SU-DHL-6 (cell line): ENCODE measurements around the gene NTM.

Experiments used
- H2AFZ ChIP-seq: fragments of 200-600 bp; sonication (generic); 2 replicates; pipeline ENCODE4 v1.6.1; 2014; ENCODE audit warnings: low read depth, mild to moderate bottlenecking, moderate library complexity, mixed read lengths, antibody characterized with exemption, low read length; ENCODE audit not compliant: severe bottlenecking
- H3F3A ChIP-seq: fragments of 200-600 bp; shearing (Covaris generic); 2 replicates; pipeline ENCODE4 v1.6.0; 2016; ENCODE audit warnings: antibody characterized with exemption, mild to moderate bottlenecking; ENCODE audit not compliant: insufficient read depth
- H3K27ac ChIP-seq: fragments of 200-600 bp; sonication (generic); 2 replicates; pipeline ENCODE4 v1.5.1; 2016; ENCODE audit warnings: low read depth, mild to moderate bottlenecking, low read length, moderate library complexity, mixed read lengths
- H3K27me3 ChIP-seq: fragments of 200-600 bp; sonication (generic), shearing (Covaris generic); 2 replicates; pipeline ENCODE4 v1.6.0; 2014; ENCODE audit warnings: mild to moderate bottlenecking, low read length
- H3K36me3 ChIP-seq: fragments of 200-600 bp; sonication (generic); 2 replicates; pipeline ENCODE4 v1.6.1; 2014; ENCODE audit warnings: mild to moderate bottlenecking, low read length, mixed read lengths
- H3K4me2 ChIP-seq: fragments of 300-600, 200-600 bp; shearing (Covaris generic), sonication (generic); 2 replicates; pipeline ENCODE4 v1.6.0; 2014; ENCODE audit warnings: low read length, low read depth, mild to moderate bottlenecking; ENCODE audit not compliant: poor library complexity, severe bottlenecking
- H3K4me3 ChIP-seq: fragments of 200-600 bp; sonication (generic); 2 replicates; pipeline ENCODE4 v1.5.1; 2014; ENCODE audit warnings: antibody characterized with exemption, low read length, mild to moderate bottlenecking, mixed read lengths; ENCODE audit not compliant: insufficient read depth, poor library complexity, severe bottlenecking
- H3K79me2 ChIP-seq: fragments of 200-600 bp; sonication (generic); 2 replicates; pipeline ENCODE4 v1.6.1; 2014; ENCODE audit warnings: mild to moderate bottlenecking, low read length, moderate library complexity; ENCODE audit not compliant: insufficient read depth
- H3K9ac ChIP-seq: fragments of 200-600 bp; sonication (generic); 2 replicates; pipeline ENCODE4 v1.7.0; 2014; ENCODE audit warnings: mild to moderate bottlenecking, low read length
- H3K9me2 ChIP-seq: fragments of 200-600 bp; sonication (generic); replicated peaks from 2 replicates; pipeline ENCODE4 v1.6.1; 2014; ENCODE audit warnings: low read length; ENCODE audit not compliant: insufficient read depth
- H3K9me3 ChIP-seq: fragments of 200-600 bp; sonication (generic); 2 replicates; pipeline ENCODE4 v1.6.1; 2014; ENCODE audit warnings: low read length, mixed read lengths; ENCODE audit not compliant: insufficient read depth
- H4K20me1 ChIP-seq: fragments of 200-600 bp; sonication (generic); 2 replicates; pipeline ENCODE4 v1.6.1; 2014; ENCODE audit warnings: low read depth, mild to moderate bottlenecking, antibody characterized with exemption, low read length, moderate library complexity, mixed read lengths
- EZH2phosphoT487 ChIP-seq: fragments of 200-600 bp; sonication (generic), shearing (Covaris generic); conservative IDR thresholded peaks from 2 replicates; pipeline ENCODE4 v1.6.1; 2018; ENCODE audit warnings: mild to moderate bottlenecking, antibody characterized with exemption, low read length, moderate library complexity, mixed read lengths
- TF ChIP-seq, protein P1 (sequence below): fragments of 200-600 bp; sonication (generic); IDR thresholded peaks from one replicate; pipeline ENCODE4 v1.5.1; 2017; ENCODE audit warnings: antibody characterized with exemption, mild to moderate bottlenecking, low read length, moderate library complexity; ENCODE audit not compliant: insufficient read depth, poor library complexity, severe bottlenecking

NTM gene

GRCh38 chr11:132288036-132288435 lies 917.6 kb downstream of the NTM start:
- H3K4me3 ChIP-seq, result no peak overlapping the region
- no peaks in the 10 kb centered on the region for H3K36me3 ChIP-seq
- no peaks in the 10 kb centered on the region for H3K27me3 ChIP-seq
- H3K79me2 ChIP-seq, result no peaks in the 10 kb centered on the region
- H3F3A ChIP-seq, result no peaks in the 10 kb centered on the region
- no peaks in the 10 kb centered on the region for H3K9me3 ChIP-seq
- H3K9me2 ChIP-seq, result no peaks in the 10 kb centered on the region
- no peak overlapping the region for H3K27ac ChIP-seq
- H2AFZ ChIP-seq, result no peak overlapping the region
- TF ChIP-seq, protein P1, sequence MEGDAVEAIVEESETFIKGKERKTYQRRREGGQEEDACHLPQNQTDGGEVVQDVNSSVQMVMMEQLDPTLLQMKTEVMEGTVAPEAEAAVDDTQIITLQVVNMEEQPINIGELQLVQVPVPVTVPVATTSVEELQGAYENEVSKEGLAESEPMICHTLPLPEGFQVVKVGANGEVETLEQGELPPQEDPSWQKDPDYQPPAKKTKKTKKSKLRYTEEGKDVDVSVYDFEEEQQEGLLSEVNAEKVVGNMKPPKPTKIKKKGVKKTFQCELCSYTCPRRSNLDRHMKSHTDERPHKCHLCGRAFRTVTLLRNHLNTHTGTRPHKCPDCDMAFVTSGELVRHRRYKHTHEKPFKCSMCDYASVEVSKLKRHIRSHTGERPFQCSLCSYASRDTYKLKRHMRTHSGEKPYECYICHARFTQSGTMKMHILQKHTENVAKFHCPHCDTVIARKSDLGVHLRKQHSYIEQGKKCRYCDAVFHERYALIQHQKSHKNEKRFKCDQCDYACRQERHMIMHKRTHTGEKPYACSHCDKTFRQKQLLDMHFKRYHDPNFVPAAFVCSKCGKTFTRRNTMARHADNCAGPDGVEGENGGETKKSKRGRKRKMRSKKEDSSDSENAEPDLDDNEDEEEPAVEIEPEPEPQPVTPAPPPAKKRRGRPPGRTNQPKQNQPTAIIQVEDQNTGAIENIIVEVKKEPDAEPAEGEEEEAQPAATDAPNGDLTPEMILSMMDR, result no peak
- no peak for TF ChIP-seq EZH2phosphoT487
- no peaks in the 10 kb centered on the region for H4K20me1 ChIP-seq
- H3K9ac ChIP-seq, result no peak overlapping the region
- H3K4me2 ChIP-seq, result no peak overlapping the region

- Histone ChIP-seq H3K27me3 (no peaks in the 10 kb centered on the region), H3F3A (no peaks in the 10 kb centered on the region), H3K27ac (no peak overlapping the region), H3K9me3 (no peaks in the 10 kb centered on the region), H3K4me2 (no peak overlapping the region), H3K36me3 (no peaks in the 10 kb centered on the region), H4K20me1 (no peaks in the 10 kb centered on the region), H3K9ac (no peak overlapping the region), H3K9me2 (no peaks in the 10 kb centered on the region), H3K79me2 (no peaks in the 10 kb centered on the region), H2AFZ (no peak overlapping the region), H3K4me3 (no peak overlapping the region)
- TF ChIP-seq, protein P1, result no peak
- no peak for TF ChIP-seq EZH2phosphoT487
These were observed 919.3 kb downstream of the NTM start for GRCh38 chr11:132289590-132290256.

DNA sequence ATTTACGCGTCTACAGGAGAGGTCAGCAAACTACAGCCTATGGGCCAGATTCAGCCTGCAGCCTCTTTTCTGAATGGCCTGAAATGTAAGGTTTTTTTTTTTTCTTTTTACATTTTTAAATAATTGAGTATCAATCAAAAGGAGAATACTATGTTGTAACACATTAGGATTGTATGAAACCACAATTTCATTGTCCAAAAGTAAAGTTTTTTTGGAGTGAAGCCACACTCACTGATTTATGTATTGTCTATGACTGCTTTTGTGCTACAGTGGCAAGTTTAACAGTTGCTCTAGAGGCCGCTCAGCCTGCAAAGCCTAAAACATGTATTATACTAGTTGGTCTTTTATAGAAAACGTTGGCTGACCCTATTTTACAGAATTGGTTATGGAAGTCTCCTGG lies 923.2 kb downstream of the NTM start:
- H3K4me3 ChIP-seq, result no peak overlapping the region
- H3K27me3 ChIP-seq, result no peaks in the 10 kb centered on the region
- no peak overlapping the region for H3K9ac ChIP-seq
- TF ChIP-seq, protein P1, result no peak
- TF ChIP-seq EZH2phosphoT487, result no peak
- no peak overlapping the region for H3K27ac ChIP-seq
- H3K9me3 ChIP-seq, result no peaks in the 10 kb centered on the region
- H3K9me2 ChIP-seq, result no peaks in the 10 kb centered on the region
- no peaks in the 10 kb centered on the region for H3K79me2 ChIP-seq
- H3K36me3 ChIP-seq, result no peaks in the 10 kb centered on the region
- H3K4me2 ChIP-seq, result no peak overlapping the region
- no peaks in the 10 kb centered on the region for H4K20me1 ChIP-seq
- H2AFZ ChIP-seq, result no peak overlapping the region
- no peaks in the 10 kb centered on the region for H3F3A ChIP-seq
